SU-DHL-6 (cell line): ENCODE data around the gene ERN1.

Source experiments
- EZH2phosphoT487 ChIP-seq: fragments of 200-600 bp; sonication (generic), shearing (Covaris generic); conservative IDR thresholded peaks from 2 replicates; pipeline ENCODE4 v1.6.1; 2018; ENCODE audit warnings: mild to moderate bottlenecking, antibody characterized with exemption, low read length, moderate library complexity, mixed read lengths
- TF ChIP-seq, protein P1 (sequence below): fragments of 200-600 bp; sonication (generic); IDR thresholded peaks from one replicate; pipeline ENCODE4 v1.5.1; 2017; ENCODE audit warnings: antibody characterized with exemption, mild to moderate bottlenecking, low read length, moderate library complexity; ENCODE audit not compliant: insufficient read depth, poor library complexity, severe bottlenecking

DNA sequence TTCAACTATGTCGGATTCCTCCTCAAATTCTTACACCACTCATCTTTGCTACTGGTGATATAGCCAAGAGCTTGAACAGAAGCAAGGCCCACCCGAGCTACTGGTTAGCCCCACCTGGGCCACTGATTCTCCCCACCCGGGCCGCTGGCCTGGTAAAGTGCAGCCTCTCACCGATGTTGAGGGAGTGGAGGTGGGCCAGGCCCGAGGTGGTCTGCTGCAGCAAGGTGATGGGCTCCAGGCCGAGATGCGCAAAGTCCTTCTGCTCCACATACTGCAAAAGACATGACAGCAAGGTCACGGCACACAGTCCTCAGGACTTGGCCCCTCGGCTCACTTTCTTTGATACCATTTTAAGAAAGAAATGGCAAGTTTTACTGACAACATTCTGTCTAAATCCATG is 76.8 kb downstream of the ERN1 start:
- TF ChIP-seq EZH2phosphoT487: no peak
- TF ChIP-seq, protein P1, sequence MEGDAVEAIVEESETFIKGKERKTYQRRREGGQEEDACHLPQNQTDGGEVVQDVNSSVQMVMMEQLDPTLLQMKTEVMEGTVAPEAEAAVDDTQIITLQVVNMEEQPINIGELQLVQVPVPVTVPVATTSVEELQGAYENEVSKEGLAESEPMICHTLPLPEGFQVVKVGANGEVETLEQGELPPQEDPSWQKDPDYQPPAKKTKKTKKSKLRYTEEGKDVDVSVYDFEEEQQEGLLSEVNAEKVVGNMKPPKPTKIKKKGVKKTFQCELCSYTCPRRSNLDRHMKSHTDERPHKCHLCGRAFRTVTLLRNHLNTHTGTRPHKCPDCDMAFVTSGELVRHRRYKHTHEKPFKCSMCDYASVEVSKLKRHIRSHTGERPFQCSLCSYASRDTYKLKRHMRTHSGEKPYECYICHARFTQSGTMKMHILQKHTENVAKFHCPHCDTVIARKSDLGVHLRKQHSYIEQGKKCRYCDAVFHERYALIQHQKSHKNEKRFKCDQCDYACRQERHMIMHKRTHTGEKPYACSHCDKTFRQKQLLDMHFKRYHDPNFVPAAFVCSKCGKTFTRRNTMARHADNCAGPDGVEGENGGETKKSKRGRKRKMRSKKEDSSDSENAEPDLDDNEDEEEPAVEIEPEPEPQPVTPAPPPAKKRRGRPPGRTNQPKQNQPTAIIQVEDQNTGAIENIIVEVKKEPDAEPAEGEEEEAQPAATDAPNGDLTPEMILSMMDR: no peak
